GM23248 (cell line): ENCODE measurements around the gene C5AR2.

ENCODE experiments used
- EZH2 ChIP-seq: fragments of 200-600 bp; sonication (generic); IDR thresholded peaks from 2 replicates; pipeline ENCODE4 v1.6.1; 2018; ENCODE audit warnings: antibody characterized with exemption, mild to moderate bottlenecking; ENCODE audit not compliant: insufficient read depth, poor library complexity, severe bottlenecking
- EZH2phosphoT487 ChIP-seq: fragments of 200-600 bp; sonication (generic); IDR thresholded peaks from 2 replicates; pipeline ENCODE4 v1.6.1; 2018; ENCODE audit warnings: antibody characterized with exemption, moderate library complexity, mild to moderate bottlenecking, low read depth; ENCODE audit not compliant: insufficient read depth

DNA sequence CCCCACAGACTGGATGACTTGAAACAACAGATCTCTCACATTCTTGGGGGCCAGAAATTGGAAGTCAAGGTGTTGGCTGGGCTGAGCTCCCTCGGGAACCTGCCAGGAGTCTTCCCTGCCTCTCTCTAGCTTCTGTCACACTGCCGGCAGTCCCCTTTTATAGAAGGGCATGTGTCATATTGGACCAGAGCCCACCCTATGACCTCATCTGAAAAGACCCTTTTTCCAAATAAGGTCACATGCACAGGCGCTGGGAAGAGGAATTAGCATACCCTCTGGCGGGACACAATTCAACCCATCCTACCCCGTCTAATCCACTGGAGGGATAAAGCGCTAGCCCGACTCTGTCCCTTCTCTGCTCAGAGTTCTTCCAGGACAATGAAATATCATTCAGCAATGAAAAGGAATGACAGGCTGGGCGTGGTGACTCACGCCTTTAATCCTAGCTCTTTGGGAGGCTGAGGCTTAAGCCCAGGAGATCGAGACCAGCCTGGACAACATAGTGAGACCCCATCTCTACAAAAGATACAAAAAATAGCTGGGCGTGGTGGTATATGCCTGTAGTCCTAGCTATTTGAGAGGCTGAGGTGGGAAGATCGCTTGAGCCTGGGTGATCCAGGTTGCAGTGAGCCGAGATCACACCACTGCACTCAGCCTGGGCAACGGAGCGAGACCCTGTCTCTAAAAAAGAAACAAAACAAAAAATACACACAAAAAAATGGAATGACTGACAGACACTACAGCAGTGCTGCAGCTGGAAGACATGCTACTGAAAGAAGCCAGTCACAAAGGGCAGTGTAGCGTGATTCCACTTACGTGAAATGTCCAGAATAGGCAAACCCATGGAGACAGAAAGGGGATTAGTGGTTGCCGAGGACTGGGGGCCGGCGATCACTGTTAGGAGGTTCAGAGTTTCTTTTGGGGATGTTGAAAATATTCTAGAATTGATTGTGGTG, 58.8 kb downstream of the C5AR2 start:
- TF ChIP-seq EZH2phosphoT487 (no peak), EZH2 (no peak)
